Karpas-422 (cell line): ENCODE data around the gene TTC29. TPM values are rescaled to one million over a fixed set of nuclear protein-coding genes. Genes with fewer than 3 reads are reported as not detected.

Experiments
- DNase-seq: peaks from one replicate; pipeline ENCODE4 v3.0.0-alpha.2; 2015
- H2AFZ ChIP-seq: fragments of 200-600 bp; sonication (generic); 2 replicates; pipeline ENCODE4 v1.6.1; 2014; ENCODE audit warnings: antibody characterized with exemption, low read length, mixed read lengths
- H3K27ac ChIP-seq: fragments of 200-600 bp; sonication (generic); 2 replicates; pipeline ENCODE4 v1.5.1; 2014; ENCODE audit warnings: mild to moderate bottlenecking, low read length, moderate library complexity
- H3K27me3 ChIP-seq: fragments of 200-600 bp; sonication (generic); 2 replicates; pipeline ENCODE4 v1.6.1; 2014; ENCODE audit warnings: low read length, mixed read lengths
- H3K36me3 ChIP-seq: fragments of 200-600 bp; sonication (generic); 2 replicates; pipeline ENCODE4 v1.6.1; 2014; ENCODE audit warnings: low read length, mixed read lengths; ENCODE audit not compliant: insufficient read depth
- H3K4me1 ChIP-seq: fragments of 200-600 bp; sonication (generic); 2 replicates; pipeline ENCODE4 v1.6.1; 2014; ENCODE audit warnings: mild to moderate bottlenecking, low read length, mixed read lengths
- H3K4me2 ChIP-seq: fragments of 200-600 bp; sonication (generic); 2 replicates; pipeline ENCODE4 v1.6.1; 2014; ENCODE audit warnings: low read length, low read depth, mild to moderate bottlenecking; ENCODE audit not compliant: poor library complexity, severe bottlenecking
- H3K4me3 ChIP-seq: fragments of 200-600 bp; sonication (generic); 2 replicates; pipeline ENCODE4 v1.5.1; 2014; ENCODE audit warnings: mild to moderate bottlenecking, antibody characterized with exemption, low read length, mixed read lengths
- H3K79me2 ChIP-seq: fragments of 200-600 bp; sonication (generic); 2 replicates; pipeline ENCODE4 v1.6.1; 2014; ENCODE audit warnings: mild to moderate bottlenecking, low read length, mixed read lengths
- H3K9ac ChIP-seq: fragments of 200-600 bp; sonication (generic); 2 replicates; pipeline ENCODE4 v1.6.0; 2014; ENCODE audit warnings: low read length
- H3K9me2 ChIP-seq: fragments of 200-600 bp; sonication (generic), shearing (Covaris generic); replicated peaks from 2 replicates; pipeline ENCODE4 v1.6.0; 2014; ENCODE audit warnings: mild to moderate bottlenecking, low read length, moderate library complexity; ENCODE audit not compliant: insufficient read depth
- H3K9me3 ChIP-seq: fragments of 300-700, 200-600 bp; sonication (generic); 2 replicates; pipeline ENCODE4 v1.6.1; 2014; ENCODE audit warnings: low read length, mixed read lengths
- H4K20me1 ChIP-seq: fragments of 200-600 bp; sonication (generic); 2 replicates; pipeline ENCODE4 v1.6.1; 2014; ENCODE audit warnings: mild to moderate bottlenecking, antibody characterized with exemption, low read length, low read depth; ENCODE audit not compliant: insufficient read depth
- total RNA-seq: library from RNA; depleted of rRNA; stranded (reverse); fragments of >200 nt; shearing (Covaris generic); gene quantifications from 2 replicates; pipeline ENCODE4 v1.2.3, GENCODE V29; 2014; ENCODE audit warnings: low replicate concordance

TTC29 gene
- total RNA-seq, 1 experiment from 2014 or later: not detected

DNA sequence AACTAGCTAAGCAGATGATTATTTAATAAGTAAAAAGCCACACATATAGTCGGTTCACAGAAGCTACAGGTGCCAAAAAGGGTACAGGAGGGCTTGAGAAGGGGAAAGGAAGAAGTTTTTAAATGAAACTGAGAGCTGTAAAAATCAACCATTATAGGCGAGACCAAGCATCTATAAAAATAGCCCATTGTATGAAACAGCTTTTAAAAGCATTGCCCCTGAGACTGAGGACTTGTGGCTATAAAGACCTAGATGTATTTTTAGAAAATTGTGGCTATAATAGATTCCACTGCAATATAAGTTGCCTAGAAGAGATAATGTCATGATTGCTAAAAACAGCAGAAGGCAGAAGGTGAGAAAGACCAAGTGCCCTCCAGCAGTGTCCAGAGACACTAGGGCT, 15.0 kb upstream of the TTC29 start:
- Histone ChIP-seq H3K9ac (no peak overlapping the region), H4K20me1 (no peaks in the 10 kb centered on the region), H3K27me3 (0 out of 2 replicates have a peak, but pooled peaks cover 2% of the 10 kb centered on the region), H3K4me2 (no peak overlapping the region), H3K9me3 (no peaks in the 10 kb centered on the region), H2AFZ (no peak overlapping the region), H3K27ac (no peak overlapping the region), H3K4me1 (no peaks in the 10 kb centered on the region), H3K9me2 (no peaks in the 10 kb centered on the region), H3K36me3 (no peaks in the 10 kb centered on the region), H3K79me2 (no peaks in the 10 kb centered on the region), H3K4me3 (no peak overlapping the region)
- no peak for DNase-seq

DNA sequence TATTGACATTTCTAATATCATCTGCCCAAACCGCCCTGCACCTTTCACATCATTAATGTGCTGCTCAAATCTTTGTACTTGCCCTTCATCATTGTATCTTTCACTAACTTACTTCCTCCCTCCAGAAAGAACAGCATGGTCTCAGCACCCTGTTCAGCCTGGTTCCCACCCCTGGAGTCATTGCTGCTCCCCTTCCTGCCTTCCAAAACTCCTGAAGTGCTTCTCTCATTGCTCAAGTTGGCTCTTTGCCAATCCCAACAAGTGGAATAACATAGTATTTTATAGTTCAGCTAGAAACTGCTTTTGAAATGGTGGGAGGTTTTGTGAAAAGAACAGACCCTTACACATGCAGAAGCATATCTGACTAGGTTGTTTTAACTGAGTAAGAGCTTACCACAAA, 14.0 kb upstream of the TTC29 start:
- Histone ChIP-seq H3K9me2 (no peaks in the 10 kb centered on the region), H3K27ac (no peak overlapping the region), H3K4me1 (no peaks in the 10 kb centered on the region), H3K9me3 (no peaks in the 10 kb centered on the region), H4K20me1 (no peaks in the 10 kb centered on the region), H3K9ac (no peak overlapping the region), H2AFZ (no peak overlapping the region), H3K79me2 (no peaks in the 10 kb centered on the region), H3K4me2 (no peak overlapping the region), H3K4me3 (no peak overlapping the region), H3K36me3 (no peaks in the 10 kb centered on the region), H3K27me3 (no peaks in the 10 kb centered on the region)
- no peak for DNase-seq

DNA sequence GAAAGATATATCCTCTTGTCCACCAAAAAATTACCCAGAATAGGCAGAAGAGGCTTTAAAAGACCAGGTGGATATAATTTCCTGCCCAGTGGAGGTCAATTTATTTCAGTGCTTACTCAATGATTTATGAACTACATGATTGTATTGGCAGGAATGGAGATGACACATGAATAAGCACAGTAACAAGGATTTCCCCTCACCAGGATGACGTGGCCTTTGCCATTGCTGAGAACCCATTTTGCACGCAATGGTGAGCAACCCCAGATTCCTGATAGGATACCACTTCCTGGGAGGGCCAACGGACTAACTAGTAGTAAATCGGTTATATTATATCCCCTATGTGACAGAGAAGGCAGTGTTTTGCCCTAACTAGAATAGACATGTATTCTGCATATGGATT, 11.6 kb upstream of the TTC29 start:
- H3K27ac ChIP-seq: no peak overlapping the region
- H3K9me3 ChIP-seq: no peaks in the 10 kb centered on the region
- DNase-seq: no peak
- no peaks in the 10 kb centered on the region for H4K20me1 ChIP-seq
- H3K9ac ChIP-seq: no peak overlapping the region
- no peaks in the 10 kb centered on the region for H3K9me2 ChIP-seq
- no peaks in the 10 kb centered on the region for H3K4me1 ChIP-seq
- H3K79me2 ChIP-seq: no peaks in the 10 kb centered on the region
- no peaks in the 10 kb centered on the region for H3K27me3 ChIP-seq
- H3K36me3 ChIP-seq: no peaks in the 10 kb centered on the region
- no peak overlapping the region for H3K4me3 ChIP-seq
- no peak overlapping the region for H3K4me2 ChIP-seq
- H2AFZ ChIP-seq: no peak overlapping the region

DNA sequence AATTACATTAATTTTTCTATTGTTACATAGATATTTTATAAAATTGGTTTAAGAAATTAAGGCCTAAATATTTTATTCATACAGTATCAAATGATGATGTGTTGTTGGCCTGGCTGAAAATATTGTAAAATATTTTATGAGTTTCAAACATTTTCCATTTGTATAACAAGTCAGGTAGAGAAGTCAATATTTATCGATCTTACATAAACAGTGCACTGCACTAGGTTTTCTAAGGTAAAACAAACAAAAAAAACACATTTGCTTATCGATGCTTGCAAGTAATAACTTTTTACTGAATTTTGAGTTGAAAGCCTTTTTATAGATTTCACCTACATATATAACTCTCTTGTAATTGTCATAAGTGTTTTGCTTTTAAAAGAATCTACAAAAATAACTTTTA, 7.2 kb upstream of the TTC29 start:
- Histone ChIP-seq H2AFZ (no peak overlapping the region), H3K27ac (no peak overlapping the region), H4K20me1 (no peaks in the 10 kb centered on the region), H3K4me1 (no peaks in the 10 kb centered on the region), H3K36me3 (no peaks in the 10 kb centered on the region), H3K4me2 (no peak overlapping the region), H3K79me2 (no peaks in the 10 kb centered on the region), H3K4me3 (no peak overlapping the region), H3K9me2 (no peaks in the 10 kb centered on the region), H3K27me3 (no peaks in the 10 kb centered on the region), H3K9ac (no peak overlapping the region), H3K9me3 (no peaks in the 10 kb centered on the region)
- no peak for DNase-seq

DNA sequence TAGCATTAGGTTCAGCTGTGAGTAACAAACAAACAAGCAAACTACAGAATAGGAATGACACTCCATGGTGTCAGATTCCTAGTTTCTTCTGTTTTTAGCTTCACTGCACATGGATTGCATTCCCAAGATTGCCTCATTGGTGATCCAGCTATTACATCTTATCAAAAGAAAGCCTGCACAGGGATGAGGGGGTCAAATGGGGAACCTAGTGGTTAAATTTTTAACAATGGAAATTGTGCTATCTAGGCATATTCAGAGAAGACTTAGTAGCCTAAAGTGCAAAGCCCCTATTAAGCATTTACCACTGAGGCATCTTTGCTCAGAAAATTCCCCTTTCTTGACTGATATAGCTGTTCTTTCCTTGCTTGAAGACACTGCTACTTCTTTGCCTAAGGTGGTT, 3.9 kb upstream of the TTC29 start:
- Histone ChIP-seq H3K4me3 (no peak overlapping the region), H3K9me3 (no peaks in the 10 kb centered on the region), H4K20me1 (no peaks in the 10 kb centered on the region), H3K36me3 (no peaks in the 10 kb centered on the region), H2AFZ (no peak overlapping the region), H3K79me2 (no peaks in the 10 kb centered on the region), H3K4me1 (no peaks in the 10 kb centered on the region), H3K27ac (no peak overlapping the region), H3K9ac (no peak overlapping the region), H3K27me3 (no peaks in the 10 kb centered on the region), H3K9me2 (no peaks in the 10 kb centered on the region), H3K4me2 (no peak overlapping the region)
- DNase-seq: no peak

DNA sequence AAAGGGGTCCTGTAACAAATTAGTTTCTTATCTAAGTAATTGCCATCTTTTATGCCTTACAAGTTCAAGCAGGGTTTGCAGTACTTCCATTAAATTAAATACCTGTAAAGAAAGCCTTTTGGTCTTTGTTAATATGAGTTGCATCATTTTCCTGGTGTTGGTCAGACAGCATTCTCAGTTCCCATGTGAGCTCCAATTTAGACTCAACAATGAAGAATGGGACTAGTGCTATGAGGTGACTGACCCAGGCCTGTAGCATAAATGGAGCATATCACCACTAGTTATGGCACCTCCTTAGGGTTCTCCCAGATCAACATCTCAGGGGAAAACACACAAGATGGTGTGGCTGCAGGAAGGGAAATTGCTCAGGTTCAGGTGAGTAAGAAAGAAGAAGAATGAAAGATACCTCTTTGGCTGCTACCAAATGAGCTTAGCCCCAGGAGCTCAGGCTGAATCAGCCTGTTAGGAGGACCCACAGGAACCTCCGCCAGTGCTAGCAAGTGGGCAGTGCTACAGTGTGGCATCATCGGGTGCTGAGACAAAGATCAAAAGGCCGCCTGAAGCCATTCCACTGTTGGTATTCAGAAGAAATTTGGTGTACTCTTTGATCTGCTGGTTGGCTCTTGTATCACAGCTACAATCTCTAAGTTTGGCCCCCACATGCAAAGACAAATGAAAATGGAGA, 1.8 kb downstream of the TTC29 start:
- Histone ChIP-seq H3K9ac (no peak overlapping the region), H4K20me1 (no peaks in the 10 kb centered on the region), H3K27ac (no peak overlapping the region), H3K27me3 (no peaks in the 10 kb centered on the region), H3K36me3 (no peaks in the 10 kb centered on the region), H3K79me2 (no peaks in the 10 kb centered on the region), H3K4me2 (no peak overlapping the region), H2AFZ (no peak overlapping the region), H3K9me3 (no peaks in the 10 kb centered on the region), H3K4me1 (no peaks in the 10 kb centered on the region), H3K4me3 (no peak overlapping the region), H3K9me2 (no peaks in the 10 kb centered on the region)
- no peak for DNase-seq

DNA sequence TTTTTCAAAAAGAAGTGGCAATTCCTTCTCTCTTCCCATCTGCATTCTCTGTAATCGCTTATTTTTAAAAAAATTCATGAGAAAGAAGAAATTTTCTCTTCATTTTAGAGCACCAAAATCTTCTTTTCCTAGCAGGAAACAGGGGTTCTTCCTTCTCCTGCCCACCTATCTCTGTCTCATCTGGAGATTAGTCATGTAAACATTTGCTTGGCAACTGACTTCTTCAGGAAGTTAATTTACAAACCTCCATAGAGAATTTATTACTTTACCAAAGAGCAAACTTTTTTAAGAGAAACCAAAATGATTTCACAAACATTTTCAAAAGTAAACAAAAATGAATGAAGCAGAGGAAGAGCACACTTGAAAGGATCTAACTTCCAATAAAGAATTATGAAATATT, 13.5 kb downstream of the TTC29 start:
- Histone ChIP-seq H3K36me3 (no peaks in the 10 kb centered on the region), H3K79me2 (no peaks in the 10 kb centered on the region), H3K4me1 (no peaks in the 10 kb centered on the region), H3K4me2 (no peak overlapping the region), H3K9me2 (no peaks in the 10 kb centered on the region), H4K20me1 (no peaks in the 10 kb centered on the region), H3K4me3 (no peak overlapping the region), H3K27ac (no peak overlapping the region), H3K27me3 (no peaks in the 10 kb centered on the region), H2AFZ (no peak overlapping the region), H3K9me3 (no peaks in the 10 kb centered on the region), H3K9ac (no peak overlapping the region)
- DNase-seq: no peak

DNA sequence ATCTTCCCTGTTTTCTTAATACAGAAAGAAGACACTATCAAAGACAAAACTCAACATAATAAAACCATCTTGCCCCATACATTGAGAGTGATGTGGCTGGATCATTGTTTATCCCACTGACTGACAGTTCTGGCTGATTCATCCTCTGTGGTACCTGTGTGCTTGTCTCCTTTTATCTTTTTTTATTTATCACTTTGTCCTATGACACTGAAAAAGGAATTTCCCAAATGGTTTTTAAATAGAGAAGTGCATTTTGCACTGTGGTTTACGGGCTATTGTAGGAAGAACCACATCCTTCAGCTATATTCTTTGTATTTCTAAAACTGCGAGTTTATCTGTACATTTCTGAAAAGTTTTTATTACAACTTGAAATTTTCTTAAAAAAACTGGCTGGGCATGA, 15.0 kb downstream of the TTC29 start:
- H3K9ac ChIP-seq: no peak overlapping the region
- no peaks in the 10 kb centered on the region for H3K9me3 ChIP-seq
- H3K79me2 ChIP-seq: no peaks in the 10 kb centered on the region
- no peak overlapping the region for H2AFZ ChIP-seq
- no peaks in the 10 kb centered on the region for H4K20me1 ChIP-seq
- H3K4me3 ChIP-seq: no peak overlapping the region
- H3K27me3 ChIP-seq: no peaks in the 10 kb centered on the region
- no peak overlapping the region for H3K4me2 ChIP-seq
- DNase-seq: no peak
- no peaks in the 10 kb centered on the region for H3K4me1 ChIP-seq
- H3K27ac ChIP-seq: no peak overlapping the region
- H3K9me2 ChIP-seq: no peaks in the 10 kb centered on the region
- no peaks in the 10 kb centered on the region for H3K36me3 ChIP-seq

DNA sequence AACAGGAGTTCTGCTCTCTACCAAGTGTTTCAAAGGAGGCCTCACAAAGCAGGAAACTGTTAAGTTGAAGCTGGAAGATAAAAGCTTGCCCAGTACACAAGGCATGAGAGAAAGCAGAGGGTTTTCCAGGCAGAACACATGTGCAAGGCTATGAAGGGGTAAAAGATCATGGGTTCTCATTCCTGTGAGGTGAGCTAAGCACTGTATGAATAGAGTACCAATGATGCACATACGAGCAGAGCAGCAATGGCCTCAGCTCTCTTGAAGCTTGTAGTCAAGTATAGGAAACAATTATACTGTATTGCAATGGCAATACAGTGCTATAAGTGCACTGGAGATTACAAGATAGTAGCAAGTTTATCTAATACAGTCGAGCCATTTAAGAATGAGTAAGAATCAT, 18.0 kb downstream of the TTC29 start:
- Histone ChIP-seq H3K9me2 (no peaks in the 10 kb centered on the region), H3K27ac (no peak overlapping the region), H3K9me3 (no peaks in the 10 kb centered on the region), H3K4me2 (no peak overlapping the region), H3K27me3 (no peaks in the 10 kb centered on the region), H3K4me3 (no peak overlapping the region), H3K36me3 (no peaks in the 10 kb centered on the region), H2AFZ (no peak overlapping the region), H3K4me1 (no peaks in the 10 kb centered on the region), H3K9ac (no peak overlapping the region), H3K79me2 (no peaks in the 10 kb centered on the region), H4K20me1 (no peaks in the 10 kb centered on the region)
- no peak for DNase-seq
